ENCODE data around the gene PPME1.
"Not testable (repeated sequence)": the region's sequence is repeated elsewhere in the genome, so short reads cannot be mapped to it uniquely, and the experiment has no call there.

PPME1 gene

DNA sequence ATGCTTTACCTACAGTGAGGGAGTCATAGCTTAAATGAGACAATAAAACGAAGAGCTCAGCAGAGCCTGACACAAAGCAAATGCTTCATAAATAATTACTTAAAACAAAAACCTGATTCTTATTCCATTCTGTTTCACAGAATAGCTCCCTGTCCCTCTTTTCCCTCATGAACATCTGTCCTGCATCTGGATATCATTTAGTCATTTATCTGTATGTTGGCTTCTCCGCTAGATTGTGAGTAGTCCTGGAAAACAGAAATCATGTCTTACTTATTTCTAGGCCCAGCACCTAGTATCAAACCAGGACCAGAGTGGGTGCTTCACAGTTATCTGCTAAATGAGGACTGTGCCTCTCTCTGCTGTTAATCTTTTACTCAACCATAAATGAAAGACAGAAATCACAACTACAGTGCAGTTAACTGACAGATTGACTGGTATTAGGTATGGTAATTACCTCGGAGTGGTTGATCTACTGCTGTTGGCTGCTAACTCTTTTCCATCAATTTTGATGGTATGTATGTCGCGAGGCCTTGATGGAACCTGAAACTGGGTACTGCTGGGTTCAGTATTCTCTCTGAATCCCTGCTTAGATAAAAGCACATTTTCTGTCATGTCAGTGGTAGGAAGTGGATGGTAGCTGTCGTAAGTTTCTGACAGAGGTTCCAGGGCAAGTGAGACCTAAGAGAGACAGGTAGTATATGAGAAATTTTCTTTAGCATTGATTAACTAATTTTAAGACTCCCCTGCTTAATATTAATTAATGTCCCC lies 31.8 kb upstream of the PPME1 start:
- no peak overlapping the region for H3K4me3 ChIP-seq (ENCODE audit: low read depth in 1 of 2, low read length in 2 of 2)
- H3K27ac ChIP-seq (ENCODE audit: low read depth, low read length), result no peak overlapping the region
- no peaks in the 10 kb centered on the region for H3K9me3 ChIP-seq (ENCODE audit: control insufficient read depth in 1 of 2, low read length in 2 of 2)
- no peaks in the 10 kb centered on the region for H3K4me1 ChIP-seq (ENCODE audit: control insufficient read depth in 1 of 2, insufficient read depth in 2 of 2, low read length in 2 of 2)
- peaks cover 10 to 16% of the 10 kb centered on the region in 2 donors for H3K36me3 ChIP-seq (ENCODE audit: control insufficient read depth in 1 of 2, insufficient read depth in 2 of 2, low read length in 2 of 2)
- no peak overlapping the region for H3K9ac ChIP-seq (ENCODE audit: low read depth in 1 of 2, low read length in 2 of 2)
- H3K27me3 ChIP-seq (ENCODE audit: control insufficient read depth in 1 of 2, insufficient read depth in 2 of 2, low read length in 2 of 2), result no peaks in the 10 kb centered on the region

DNA sequence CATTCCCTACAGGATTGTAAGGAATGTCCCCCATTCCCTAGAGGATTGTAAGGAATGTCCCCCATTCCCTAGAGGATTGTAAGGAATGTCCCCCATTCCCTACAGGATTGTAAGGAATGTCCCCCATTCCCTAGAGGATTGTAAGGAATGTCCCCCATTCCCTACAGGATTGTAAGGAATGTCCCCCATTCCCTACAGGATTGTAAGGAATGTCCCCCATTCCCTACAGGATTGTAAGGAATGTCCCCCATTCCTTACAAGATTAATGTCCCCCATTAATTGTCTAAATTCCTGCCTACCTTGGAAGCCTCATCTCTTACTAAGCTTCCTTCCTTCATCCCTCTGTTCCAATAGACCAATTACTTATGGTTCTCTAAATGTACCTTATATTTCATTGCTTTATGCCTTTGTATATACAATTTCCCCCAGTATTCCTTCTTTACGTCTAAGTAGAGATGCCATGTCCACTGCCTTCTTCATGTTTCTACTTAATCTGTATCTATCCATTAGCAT lies 31.1 kb upstream of the PPME1 start:
- H3K9me3 ChIP-seq (ENCODE audit: control insufficient read depth in 1 of 2, low read length in 2 of 2); H3K4me1 ChIP-seq (ENCODE audit: control insufficient read depth in 1 of 2, insufficient read depth in 2 of 2, low read length in 2 of 2); H3K27ac ChIP-seq (ENCODE audit: low read depth, low read length); H3K9ac ChIP-seq (ENCODE audit: low read depth in 1 of 2, low read length in 2 of 2); H3K27me3 ChIP-seq (ENCODE audit: control insufficient read depth in 1 of 2, insufficient read depth in 2 of 2, low read length in 2 of 2); H3K4me3 ChIP-seq (ENCODE audit: low read depth in 1 of 2, low read length in 2 of 2): not testable (repeated sequence)
- peaks cover 10 to 16% of the 10 kb centered on the region in 2 donors for H3K36me3 ChIP-seq (ENCODE audit: control insufficient read depth in 1 of 2, insufficient read depth in 2 of 2, low read length in 2 of 2)

DNA sequence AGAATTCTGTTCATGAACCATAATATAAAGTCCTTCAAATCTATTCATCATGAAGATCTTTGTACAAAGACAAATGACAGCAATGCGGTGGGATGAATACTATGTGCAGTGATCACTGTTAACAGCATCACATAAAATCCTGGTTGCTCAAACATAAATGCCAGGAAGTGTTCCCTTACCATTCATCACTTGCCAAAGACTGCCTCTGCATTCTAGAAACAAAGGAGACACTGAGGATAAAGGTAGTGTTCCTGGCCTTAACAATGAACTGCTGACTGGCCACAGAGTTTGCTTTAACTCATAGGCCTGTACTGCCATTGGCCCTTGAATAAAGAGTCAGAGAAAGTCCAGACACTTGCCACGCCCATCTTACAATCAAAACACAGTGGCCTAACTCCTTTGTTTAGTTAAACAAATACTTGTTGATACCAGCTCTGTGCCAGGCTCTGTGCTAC lies 29.8 kb upstream of the PPME1 start:
- H3K9ac ChIP-seq (ENCODE audit: low read depth in 1 of 2, low read length in 2 of 2), result no peak overlapping the region
- no peak overlapping the region for H3K27ac ChIP-seq (ENCODE audit: low read depth, low read length)
- H3K27me3 ChIP-seq (ENCODE audit: control insufficient read depth in 1 of 2, insufficient read depth in 2 of 2, low read length in 2 of 2), result no peaks in the 10 kb centered on the region
- H3K4me1 ChIP-seq (ENCODE audit: control insufficient read depth in 1 of 2, insufficient read depth in 2 of 2, low read length in 2 of 2), result no peaks in the 10 kb centered on the region
- no peak overlapping the region for H3K4me3 ChIP-seq (ENCODE audit: low read depth in 1 of 2, low read length in 2 of 2)
- H3K9me3 ChIP-seq (ENCODE audit: control insufficient read depth in 1 of 2, low read length in 2 of 2), result no peaks in the 10 kb centered on the region
- peaks cover 7 to 8% of the 10 kb centered on the region in 2 donors for H3K36me3 ChIP-seq (ENCODE audit: control insufficient read depth in 1 of 2, insufficient read depth in 2 of 2, low read length in 2 of 2)

DNA sequence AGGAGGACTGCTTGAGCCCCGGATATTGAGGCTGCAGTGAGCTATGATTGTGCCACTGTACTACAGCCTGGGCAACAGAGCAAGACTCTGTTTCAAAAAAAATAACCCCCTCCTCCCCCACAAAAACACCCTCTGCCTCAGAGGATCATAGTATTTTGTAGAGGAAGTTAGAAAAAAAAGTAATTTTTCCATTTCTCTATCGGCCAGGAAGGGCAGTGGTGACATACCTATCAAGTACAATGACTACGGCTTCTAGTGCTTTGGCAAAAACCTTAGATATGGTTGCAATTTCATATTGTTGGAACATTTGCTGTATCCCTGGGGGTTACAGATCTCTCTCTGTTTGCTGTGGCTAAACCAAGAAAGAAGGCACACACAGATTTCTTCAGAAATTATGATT lies 29.2 kb upstream of the PPME1 start:
- H3K9me3 ChIP-seq (ENCODE audit: control insufficient read depth in 1 of 2, low read length in 2 of 2), result no peaks in the 10 kb centered on the region
- H3K27me3 ChIP-seq (ENCODE audit: control insufficient read depth in 1 of 2, insufficient read depth in 2 of 2, low read length in 2 of 2), result no peaks in the 10 kb centered on the region
- H3K4me3 ChIP-seq (ENCODE audit: low read depth in 1 of 2, low read length in 2 of 2), result no peak overlapping the region
- no peaks in the 10 kb centered on the region for H3K4me1 ChIP-seq (ENCODE audit: control insufficient read depth in 1 of 2, insufficient read depth in 2 of 2, low read length in 2 of 2)
- H3K27ac ChIP-seq (ENCODE audit: low read depth, low read length), result no peak overlapping the region
- H3K9ac ChIP-seq (ENCODE audit: low read depth in 1 of 2, low read length in 2 of 2), result no peak overlapping the region
- peaks cover 4 to 7% of the 10 kb centered on the region in 2 donors for H3K36me3 ChIP-seq (ENCODE audit: control insufficient read depth in 1 of 2, insufficient read depth in 2 of 2, low read length in 2 of 2)

DNA sequence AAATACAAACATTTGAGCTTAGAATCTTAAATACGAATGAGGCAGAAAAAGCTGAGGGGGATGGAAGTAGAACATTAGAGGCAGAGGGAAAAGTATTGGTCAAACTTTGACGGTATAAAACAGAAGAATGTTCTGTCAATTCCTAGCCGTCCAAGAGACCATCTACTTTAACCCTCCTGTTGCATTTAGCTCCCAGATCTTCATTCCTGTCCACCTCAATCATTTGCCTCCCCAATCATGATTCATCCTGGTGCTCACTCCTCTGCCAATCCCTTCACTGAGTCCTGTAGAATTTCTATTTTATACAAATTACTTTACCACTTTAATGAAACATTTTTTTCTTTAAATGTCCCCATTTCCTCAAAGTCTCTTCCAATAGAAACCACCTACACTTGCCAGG lies 28.5 kb upstream of the PPME1 start:
- no peak overlapping the region for H3K9ac ChIP-seq (ENCODE audit: low read depth in 1 of 2, low read length in 2 of 2)
- no peaks in the 10 kb centered on the region for H3K4me1 ChIP-seq (ENCODE audit: control insufficient read depth in 1 of 2, insufficient read depth in 2 of 2, low read length in 2 of 2)
- no peak overlapping the region for H3K27ac ChIP-seq (ENCODE audit: low read depth, low read length)
- peaks cover 7% of the 10 kb centered on the region in 2 donors for H3K36me3 ChIP-seq (ENCODE audit: control insufficient read depth in 1 of 2, insufficient read depth in 2 of 2, low read length in 2 of 2)
- H3K4me3 ChIP-seq (ENCODE audit: low read depth in 1 of 2, low read length in 2 of 2), result no peak overlapping the region
- no peaks in the 10 kb centered on the region for H3K27me3 ChIP-seq (ENCODE audit: control insufficient read depth in 1 of 2, insufficient read depth in 2 of 2, low read length in 2 of 2)
- H3K9me3 ChIP-seq (ENCODE audit: control insufficient read depth in 1 of 2, low read length in 2 of 2), result no peaks in the 10 kb centered on the region

DNA sequence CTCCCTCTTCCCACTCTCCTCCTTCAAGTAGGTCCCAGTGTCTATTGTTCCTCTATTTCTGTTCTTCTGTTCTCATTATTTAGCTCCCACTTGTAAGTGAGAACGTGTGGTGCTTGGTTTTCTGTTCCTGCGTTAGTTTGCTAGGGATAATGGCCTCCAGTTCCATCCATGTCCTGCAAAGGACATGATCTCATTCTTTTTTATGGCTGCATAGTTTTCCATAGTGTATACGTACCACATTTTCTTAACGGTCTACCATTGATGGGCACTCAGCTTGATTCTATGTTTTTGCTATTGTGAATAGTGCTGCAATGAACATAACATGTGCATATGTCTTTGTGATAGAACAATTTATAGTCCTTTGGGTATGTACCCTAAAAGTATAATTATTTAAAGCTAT lies 26.5 kb upstream of the PPME1 start:
- Histone ChIP-seq H3K4me1 (ENCODE audit: control insufficient read depth in 1 of 2, insufficient read depth in 2 of 2, low read length in 2 of 2) (no peaks in the 10 kb centered on the region), H3K27ac (ENCODE audit: low read depth, low read length) (no peak overlapping the region), H3K27me3 (ENCODE audit: control insufficient read depth in 1 of 2, insufficient read depth in 2 of 2, low read length in 2 of 2) (no peaks in the 10 kb centered on the region), H3K36me3 (ENCODE audit: control insufficient read depth in 1 of 2, insufficient read depth in 2 of 2, low read length in 2 of 2) (peaks cover 0 to 3% of the 10 kb centered on the region in 2 donors), H3K9me3 (ENCODE audit: control insufficient read depth in 1 of 2, low read length in 2 of 2) (no peaks in the 10 kb centered on the region), H3K4me3 (ENCODE audit: low read depth in 1 of 2, low read length in 2 of 2) (no peak overlapping the region), H3K9ac (ENCODE audit: low read depth in 1 of 2, low read length in 2 of 2) (no peak overlapping the region)

DNA sequence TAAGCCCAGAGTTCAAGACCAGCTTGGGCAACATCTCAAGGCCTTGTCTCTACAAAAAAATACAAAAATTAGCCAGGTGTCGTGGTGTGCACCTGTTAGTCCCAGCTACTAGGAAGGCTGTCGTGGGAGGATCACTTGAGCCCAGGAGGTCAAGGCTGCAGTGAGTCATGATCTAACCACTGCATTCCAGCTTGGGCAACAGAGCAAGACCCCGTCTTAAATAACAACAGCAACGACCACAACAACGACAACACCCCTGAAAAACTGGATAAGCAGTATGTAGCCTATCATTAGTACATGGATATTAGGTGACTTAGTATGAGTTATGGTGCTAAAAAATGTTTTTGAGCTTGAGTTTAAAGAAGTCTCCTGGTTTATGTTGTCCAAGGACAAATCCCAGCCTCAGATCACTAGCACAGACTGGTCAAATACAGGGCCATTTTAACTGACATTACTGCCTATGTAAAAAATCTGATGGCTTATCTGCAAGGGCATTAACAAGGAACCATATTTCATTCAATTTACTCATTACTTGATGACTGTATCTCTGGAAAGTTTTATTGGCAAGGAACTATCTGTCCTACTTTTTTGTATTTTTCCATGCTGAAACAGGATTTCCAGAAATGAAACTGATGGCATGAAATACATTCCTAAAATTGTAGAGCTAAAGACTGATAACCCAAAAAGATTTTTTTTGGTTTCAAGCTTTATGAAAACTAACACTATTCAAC lies 23.7 kb upstream of the PPME1 start:
- Histone ChIP-seq H3K4me3 (ENCODE audit: low read depth in 1 of 2, low read length in 2 of 2) (no peak overlapping the region), H3K4me1 (ENCODE audit: control insufficient read depth in 1 of 2, insufficient read depth in 2 of 2, low read length in 2 of 2) (no peaks in the 10 kb centered on the region), H3K9me3 (ENCODE audit: control insufficient read depth in 1 of 2, low read length in 2 of 2) (no peaks in the 10 kb centered on the region), H3K36me3 (ENCODE audit: control insufficient read depth in 1 of 2, insufficient read depth in 2 of 2, low read length in 2 of 2) (peaks cover 0 to 3% of the 10 kb centered on the region in 2 donors), H3K27ac (ENCODE audit: low read depth, low read length) (no peak overlapping the region), H3K9ac (ENCODE audit: low read depth in 1 of 2, low read length in 2 of 2) (no peak overlapping the region), H3K27me3 (ENCODE audit: control insufficient read depth in 1 of 2, insufficient read depth in 2 of 2, low read length in 2 of 2) (no peaks in the 10 kb centered on the region)

DNA sequence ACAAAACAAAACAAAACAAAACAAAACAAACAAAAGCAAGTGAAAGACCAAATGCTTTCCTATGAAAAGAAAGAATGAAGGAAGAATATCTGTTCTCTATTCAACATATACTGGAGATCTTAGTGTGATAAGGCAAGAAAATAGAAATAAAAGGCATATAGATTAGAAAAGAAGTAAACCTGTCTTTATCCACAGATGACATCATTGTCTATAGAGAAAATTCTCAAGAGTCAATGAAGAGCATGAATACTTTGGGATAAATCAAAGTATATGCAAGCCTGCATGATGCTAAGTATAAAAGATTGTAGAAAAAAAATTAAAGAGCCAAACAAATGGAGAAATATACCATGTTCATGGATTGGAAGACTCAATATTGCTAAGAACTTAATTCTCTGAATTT lies 17.9 kb upstream of the PPME1 start:
- Histone ChIP-seq H3K4me3 (ENCODE audit: low read depth in 1 of 2, low read length in 2 of 2) (no peak overlapping the region), H3K9me3 (ENCODE audit: control insufficient read depth in 1 of 2, low read length in 2 of 2) (no peaks in the 10 kb centered on the region), H3K4me1 (ENCODE audit: control insufficient read depth in 1 of 2, insufficient read depth in 2 of 2, low read length in 2 of 2) (no peaks in the 10 kb centered on the region)

DNA sequence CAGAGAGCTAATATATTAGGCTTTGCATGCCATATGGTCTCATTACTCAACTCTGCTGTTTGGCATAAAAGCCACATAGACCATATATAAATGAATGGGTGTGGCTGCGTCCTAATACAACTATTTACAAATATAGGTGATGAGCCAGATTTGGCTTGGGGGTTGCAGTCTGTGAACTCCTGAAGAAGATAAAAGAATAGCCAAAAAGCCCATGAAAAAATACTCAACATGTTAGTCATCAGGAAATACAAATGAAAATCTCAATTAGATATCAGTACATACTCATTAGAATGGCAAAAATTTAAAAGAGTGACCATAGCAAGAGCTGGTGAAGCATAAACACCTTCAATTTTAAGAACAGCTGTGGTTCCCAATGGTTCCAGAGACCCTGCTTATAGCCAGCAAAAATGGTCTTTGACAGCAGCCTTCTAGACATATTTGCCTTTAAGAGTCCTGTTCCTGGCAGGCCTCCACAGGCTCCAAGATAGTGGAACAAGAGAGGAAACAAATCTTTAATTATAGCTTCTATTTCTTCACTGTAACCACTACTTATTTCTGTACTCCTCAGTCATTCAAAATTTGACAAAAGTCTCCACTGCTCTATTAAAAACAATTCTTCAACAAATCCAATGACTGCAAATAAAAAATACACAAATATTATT lies 16.3 kb upstream of the PPME1 start:
- Histone ChIP-seq H3K4me3 (ENCODE audit: low read depth in 1 of 2, low read length in 2 of 2) (no peak overlapping the region), H3K27ac (ENCODE audit: low read depth, low read length) (no peak overlapping the region), H3K9ac (ENCODE audit: low read depth in 1 of 2, low read length in 2 of 2) (no peak overlapping the region), H3K36me3 (ENCODE audit: control insufficient read depth in 1 of 2, insufficient read depth in 2 of 2, low read length in 2 of 2) (no peaks in the 10 kb centered on the region), H3K9me3 (ENCODE audit: control insufficient read depth in 1 of 2, low read length in 2 of 2) (no peaks in the 10 kb centered on the region), H3K27me3 (ENCODE audit: control insufficient read depth in 1 of 2, insufficient read depth in 2 of 2, low read length in 2 of 2) (no peaks in the 10 kb centered on the region), H3K4me1 (ENCODE audit: control insufficient read depth in 1 of 2, insufficient read depth in 2 of 2, low read length in 2 of 2) (no peaks in the 10 kb centered on the region)

More for the DNA sequence above, 17.9 kb upstream of the PPME1 start:
- Histone ChIP-seq H3K27ac (ENCODE audit: low read depth, low read length) (no peak overlapping the region), H3K9ac (ENCODE audit: low read depth in 1 of 2, low read length in 2 of 2) (no peak overlapping the region), H3K27me3 (ENCODE audit: control insufficient read depth in 1 of 2, insufficient read depth in 2 of 2, low read length in 2 of 2) (no peaks in the 10 kb centered on the region), H3K36me3 (ENCODE audit: control insufficient read depth in 1 of 2, insufficient read depth in 2 of 2, low read length in 2 of 2) (no peaks in the 10 kb centered on the region)

DNA sequence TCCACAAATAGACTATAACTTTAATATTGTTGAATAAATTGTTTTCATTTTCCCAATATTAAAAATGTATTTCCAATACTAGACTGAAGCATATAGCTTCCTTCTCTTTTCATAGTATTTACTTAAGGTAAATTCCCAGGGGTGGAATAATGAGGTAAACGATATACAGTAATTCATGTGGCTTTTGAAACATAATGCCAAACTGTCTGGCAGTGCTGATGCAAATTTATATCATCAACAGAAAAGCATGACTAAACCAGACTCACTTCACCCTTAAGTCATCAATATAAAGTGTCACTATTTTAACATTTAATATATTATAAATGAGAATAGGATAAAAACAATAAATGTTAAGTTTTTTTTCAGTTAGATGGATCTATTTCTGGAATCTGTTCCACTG lies 13.9 kb upstream of the PPME1 start:
- H3K9me3 ChIP-seq (ENCODE audit: control insufficient read depth in 1 of 2, low read length in 2 of 2), result no peaks in the 10 kb centered on the region
- no peak overlapping the region for H3K27ac ChIP-seq (ENCODE audit: low read depth, low read length)
- H3K27me3 ChIP-seq (ENCODE audit: control insufficient read depth in 1 of 2, insufficient read depth in 2 of 2, low read length in 2 of 2), result no peaks in the 10 kb centered on the region
- H3K36me3 ChIP-seq (ENCODE audit: control insufficient read depth in 1 of 2, insufficient read depth in 2 of 2, low read length in 2 of 2), result peaks cover 0 to 3% of the 10 kb centered on the region in 2 donors
- H3K9ac ChIP-seq (ENCODE audit: low read depth in 1 of 2, low read length in 2 of 2), result no peak overlapping the region
- H3K4me3 ChIP-seq (ENCODE audit: low read depth in 1 of 2, low read length in 2 of 2), result no peak overlapping the region
- no peaks in the 10 kb centered on the region for H3K4me1 ChIP-seq (ENCODE audit: control insufficient read depth in 1 of 2, insufficient read depth in 2 of 2, low read length in 2 of 2)
